ENCODE results near the gene STX4.

The STX4 gene

GRCh38 chr16:31032736-31033708 is at the start of gene STX4:
Gene STX4 (plus strand): TSS chr16:31033558. CDS start chr16:31033806, 248 bp downstream.
- DNase-seq: peak; percentile 64

GRCh38 chr16:30983898-30984610 is 49.3 kb upstream of the STX4 start:
- no peak for DNase-seq

- peak; percentile 25 for DNase-seq
Measured at GRCh38 chr16:30984669-30985400, 48.5 kb upstream of the STX4 start, which contains the start of gene HSD3B7. Gene HSD3B7 (plus strand): TSS chr16:30985207. CDS start chr16:30985659, 452 bp downstream.

GRCh38 chr16:30985401-30986128 is 47.8 kb upstream of the STX4 start:
- DNase-seq: no peak

- DNase-seq: no peak
Measured at GRCh38 chr16:30986129-30986991, 47.0 kb upstream of the STX4 start.

GRCh38 chr16:30987581-30988190 is 45.7 kb upstream of the STX4 start:
- no peak for DNase-seq

GRCh38 chr16:30989469-30990047 is 43.8 kb upstream of the STX4 start:
- DNase-seq: no peak

GRCh38 chr16:30990105-30990504 is 43.3 kb upstream of the STX4 start:
- no peak for DNase-seq

- no peak for DNase-seq
Measured at GRCh38 chr16:30991052-30991451, 42.3 kb upstream of the STX4 start.

- DNase-seq: no peak
Measured at GRCh38 chr16:30992276-30992780, 41.0 kb upstream of the STX4 start.

- no peak for DNase-seq
Measured at GRCh38 chr16:30992931-30993816, 40.2 kb upstream of the STX4 start.

- DNase-seq: no peak
Measured at GRCh38 chr16:30995927-30996323, 37.4 kb upstream of the STX4 start.

GRCh38 chr16:30996324-30996984 is 36.9 kb upstream of the STX4 start:
- no peak for DNase-seq

GRCh38 chr16:30996985-30997724 is 36.2 kb upstream of the STX4 start:
- no peak for DNase-seq

GRCh38 chr16:30997725-30998711 is 35.3 kb upstream of the STX4 start:
- DNase-seq: no peak
